GM19025 (cell line): Measurements from ENCODE around the gene BSCL2.
"Not testable (repeated sequence)": the region's sequence is repeated elsewhere in the genome, so short reads cannot be mapped to it uniquely, and the experiment has no call there.

Source experiments
- ATAC-seq: cut with Tn5 transposase; IDR thresholded peaks from one replicate; pipeline ENCODE4 v1.9.1; 2021; ENCODE audit warnings: mild to moderate bottlenecking, low read depth, moderate library complexity; ENCODE audit not compliant: unreplicated experiment

The BSCL2 gene

DNA sequence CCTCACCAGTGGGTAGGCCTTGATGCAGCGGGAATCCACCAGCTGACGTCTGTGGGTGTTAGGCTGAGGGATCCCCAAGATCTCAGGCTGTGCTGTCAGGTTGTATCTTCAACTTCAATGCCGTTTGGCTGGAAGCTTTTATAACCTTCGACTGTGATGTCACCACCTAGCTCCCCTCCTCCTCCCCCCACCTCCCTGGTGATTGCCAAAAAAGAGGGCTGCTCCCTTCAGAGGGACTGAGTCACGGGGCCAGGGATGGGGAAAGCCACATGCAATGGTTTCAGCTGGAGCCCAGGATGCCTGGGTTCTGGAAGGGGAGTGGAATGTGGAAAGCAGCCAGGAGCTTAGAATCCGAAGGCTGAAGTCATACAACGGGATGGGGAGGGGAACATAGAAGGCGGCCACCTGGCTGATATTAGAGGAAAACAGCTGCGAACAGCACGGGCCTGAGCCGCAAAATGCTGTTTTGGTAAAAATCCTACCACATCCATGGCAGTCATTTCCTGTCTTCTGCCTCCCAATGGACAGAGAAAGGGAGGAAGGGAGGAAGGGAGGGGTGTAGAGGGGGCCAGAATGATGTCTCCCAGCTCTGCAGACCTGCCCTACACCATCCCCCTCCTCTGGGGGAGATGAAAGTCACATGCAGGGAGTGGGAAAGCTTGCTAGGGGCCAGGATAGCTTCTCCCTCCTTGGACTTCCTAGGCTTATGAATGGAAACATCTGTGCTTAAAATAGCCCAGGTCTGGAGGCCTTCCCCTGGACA is 17.6 kb downstream of the BSCL2 start, which contains the start of gene LRRN4CL:
Gene LRRN4CL (minus strand): TSS at position 110 of the 763 bp plus-strand sequence. CDS start 1,022 bp downstream, outside the sequence.
- ATAC-seq = no peak

DNA sequence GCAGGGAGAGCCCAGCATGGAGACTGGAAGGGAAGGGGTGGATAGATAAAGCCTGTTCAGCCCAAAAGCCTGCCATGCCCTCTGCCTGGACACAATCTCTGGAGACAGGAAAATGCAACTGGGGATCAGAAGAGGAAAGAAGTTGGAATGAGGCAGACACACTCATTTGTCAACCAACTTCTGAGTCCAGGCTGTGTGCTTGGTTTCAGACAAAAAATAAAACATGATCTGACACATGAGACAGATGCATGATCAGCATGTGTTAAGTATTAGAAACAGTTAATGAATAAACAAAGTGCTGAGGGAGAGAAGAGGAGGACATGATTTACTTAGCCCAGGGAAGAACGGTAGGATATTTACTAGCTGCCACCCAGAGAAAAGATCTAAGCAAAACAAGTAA is 18.7 kb downstream of the BSCL2 start:
- ATAC-seq = no peak

DNA sequence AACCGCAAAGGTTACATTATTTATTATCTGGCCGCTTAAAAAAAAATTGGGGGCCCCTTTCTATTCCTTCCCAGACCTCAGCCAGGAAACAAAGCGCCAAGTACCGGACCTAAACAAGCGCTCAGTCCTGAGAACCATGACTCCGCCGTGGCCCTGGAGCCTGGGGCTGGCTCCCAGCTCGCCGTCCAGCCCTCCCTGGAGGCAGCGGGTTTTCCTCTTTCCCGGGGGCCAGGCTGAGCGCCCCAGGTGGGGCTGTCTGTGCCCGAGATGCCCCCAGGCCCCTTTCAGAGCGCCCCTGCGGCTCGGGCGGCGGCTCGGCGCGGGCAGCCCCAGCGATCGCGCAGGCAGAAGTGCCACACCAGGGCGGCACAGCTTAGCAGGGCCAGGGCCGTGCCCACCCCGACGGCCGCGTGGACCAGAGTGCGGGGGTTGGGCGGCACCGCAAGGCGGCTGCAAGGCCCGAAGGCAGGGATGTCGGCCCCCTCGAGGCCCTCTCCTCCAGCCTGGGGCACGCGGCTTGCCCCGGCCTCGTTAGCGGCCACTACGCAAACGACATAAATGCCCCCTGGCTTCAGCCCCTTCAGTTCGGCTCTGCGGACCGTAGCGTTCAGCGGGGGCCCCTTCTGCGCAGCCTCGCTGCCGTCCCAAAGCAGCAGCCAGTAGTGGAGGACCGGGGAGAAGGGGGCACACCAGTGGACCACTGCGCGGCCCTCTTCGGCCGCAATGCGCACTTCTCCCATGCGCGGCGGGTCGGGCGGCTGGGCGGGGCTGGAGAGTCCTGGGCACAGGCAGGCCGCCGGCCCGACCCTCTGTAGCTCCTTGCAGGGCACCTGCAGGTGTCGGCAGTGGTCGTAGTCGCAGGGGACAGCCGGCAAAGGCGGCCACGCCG is 19.5 kb downstream of the BSCL2 start:
- no peak for ATAC-seq

DNA sequence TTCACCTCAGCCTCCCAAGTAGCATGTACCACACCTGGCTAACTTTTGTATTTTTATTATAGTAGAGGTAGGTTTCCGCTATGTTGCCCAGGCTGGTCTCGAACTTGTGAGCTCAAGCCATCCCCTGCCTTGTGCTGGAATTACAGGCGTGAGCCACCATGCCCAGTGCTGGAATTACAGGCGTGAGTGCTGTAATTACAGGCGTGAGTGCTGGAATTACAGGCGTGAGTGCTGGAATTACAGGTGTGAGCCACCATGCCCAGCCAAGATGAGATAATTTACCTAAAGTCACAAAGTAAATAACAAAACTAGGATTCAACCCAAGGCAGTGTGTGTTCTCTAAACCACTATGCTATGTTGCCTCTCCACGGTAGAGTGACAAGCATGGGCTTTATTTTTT is 24.7 kb downstream of the BSCL2 start:
- ATAC-seq = no peak

DNA sequence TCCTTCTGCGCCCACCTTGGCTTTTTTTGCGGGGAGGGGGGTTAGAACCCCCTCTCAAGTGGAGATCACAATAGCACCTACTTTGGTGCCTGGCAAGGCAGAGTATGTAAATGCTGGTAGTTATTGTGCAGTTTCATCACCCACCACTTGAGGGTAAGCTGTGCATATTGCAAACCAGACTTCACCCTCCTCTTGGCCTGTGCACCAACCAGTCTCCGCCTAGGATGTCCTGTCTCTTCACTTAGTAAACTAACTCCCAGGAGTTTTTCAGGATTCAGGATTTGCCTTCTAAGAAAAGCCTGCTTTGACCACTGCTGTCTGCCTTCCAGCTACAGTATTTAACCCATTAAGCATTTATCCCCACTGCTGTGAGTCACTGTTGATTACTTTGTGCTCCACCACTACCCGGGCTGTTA is 26.4 kb downstream of the BSCL2 start:
- ATAC-seq = no peak

DNA sequence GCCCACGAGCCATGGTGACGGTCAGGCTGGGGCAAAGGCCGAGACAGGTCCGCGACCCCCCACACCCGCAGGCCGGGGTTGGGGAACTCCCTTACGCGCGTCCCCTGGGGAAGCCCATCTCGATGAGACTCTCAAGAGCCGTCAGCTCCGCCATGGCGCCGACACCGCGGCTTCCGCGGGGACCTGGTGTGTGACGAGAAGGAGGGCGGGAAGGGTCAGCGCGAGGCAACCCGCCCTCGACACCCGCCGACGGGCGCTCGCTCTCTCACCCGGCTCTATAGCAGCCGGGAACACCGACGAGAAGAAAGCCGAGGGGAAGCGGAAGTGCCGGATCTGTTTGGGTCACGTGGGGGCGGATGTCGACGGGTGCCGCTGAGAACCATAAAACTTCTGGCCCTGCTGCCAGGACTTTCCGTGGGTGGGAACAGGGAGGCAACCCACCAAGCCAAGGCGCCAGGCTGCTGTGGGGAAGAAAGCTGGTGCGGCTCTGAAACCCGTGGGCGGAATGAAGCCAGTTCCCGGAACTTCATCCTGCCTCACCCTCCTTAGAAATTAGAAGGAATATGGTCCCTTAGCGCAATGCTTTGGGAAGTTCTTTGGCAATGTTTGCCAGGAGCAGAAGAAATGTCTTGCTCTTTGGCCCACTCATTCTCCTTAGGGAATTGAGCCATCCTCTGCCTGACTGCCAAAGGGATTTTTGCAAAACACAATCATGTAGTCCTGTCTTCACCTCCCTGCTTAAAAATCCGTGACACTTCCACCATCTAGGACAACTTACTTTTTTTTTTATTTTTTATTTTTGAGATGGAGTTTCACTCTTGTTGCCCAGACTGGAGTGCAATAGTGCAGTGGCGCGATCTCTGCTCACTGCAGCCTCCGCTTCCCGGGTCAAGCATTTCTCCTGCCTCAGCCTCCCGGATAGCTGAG is 28.2 kb downstream of the BSCL2 start, which contains the start of gene UBXN1:
Gene UBXN1 (minus strand): TSS at position 304 of the 927 bp plus-strand sequence. CDS start 150 bp downstream, at position 154.
- ATAC-seq = peak; percentile 67

DNA sequence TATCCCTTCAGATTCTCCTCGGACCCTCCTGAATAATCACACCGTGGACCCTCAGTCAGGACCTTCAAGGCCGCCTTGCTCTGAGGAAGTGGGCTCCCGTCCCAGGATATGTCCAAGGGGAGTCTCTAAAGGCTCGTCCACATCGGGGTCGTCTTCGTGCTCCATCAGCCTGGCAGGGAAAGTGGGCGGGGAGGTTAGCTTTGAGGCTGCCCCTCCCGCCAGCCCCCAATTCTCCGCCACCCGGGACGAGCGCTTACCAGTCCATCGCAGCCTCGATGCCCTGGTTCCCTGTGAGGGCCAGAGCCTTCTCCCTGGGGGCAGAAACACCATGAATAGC is 28.8 kb downstream of the BSCL2 start:
- ATAC-seq = no peak

DNA sequence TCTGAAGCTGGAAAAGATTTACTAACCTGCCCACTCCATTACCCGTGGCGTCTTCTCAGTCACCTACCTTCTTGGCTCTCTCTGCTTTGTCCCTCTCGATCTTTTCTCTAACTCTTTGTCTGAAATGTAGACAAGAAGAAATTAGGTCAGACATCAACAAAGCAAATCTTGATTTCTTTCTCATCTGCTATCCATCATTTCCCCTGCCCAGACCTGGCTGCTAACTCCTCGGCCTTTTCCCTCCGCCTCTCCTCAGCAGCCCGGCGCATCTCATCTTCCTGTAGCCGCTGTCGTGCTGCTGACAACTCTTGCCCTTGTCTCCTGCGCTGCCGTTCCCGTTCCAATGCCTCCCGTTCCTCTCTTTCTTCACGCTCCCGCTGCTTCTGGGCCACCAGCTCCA is 29.5 kb downstream of the BSCL2 start:
- ATAC-seq = no peak

DNA sequence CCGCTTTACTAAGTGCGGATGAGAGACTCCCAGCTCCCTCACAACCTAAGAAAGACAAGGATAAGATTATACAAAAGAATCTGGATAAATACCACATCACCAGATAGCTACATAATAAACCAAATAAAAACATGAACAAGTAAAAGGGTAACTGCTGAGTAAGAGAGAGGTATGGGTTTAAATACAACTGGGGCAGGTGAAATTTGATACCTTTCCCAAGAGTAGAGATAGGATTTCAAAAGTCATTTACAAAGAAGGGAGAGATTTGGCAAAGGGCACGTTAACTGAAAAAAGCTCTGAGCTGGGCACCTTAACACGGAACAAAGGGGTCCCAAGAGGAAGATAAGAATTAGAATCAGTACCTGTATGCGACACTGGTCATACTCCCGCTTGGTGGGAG is 30.1 kb downstream of the BSCL2 start:
- ATAC-seq = no peak

DNA sequence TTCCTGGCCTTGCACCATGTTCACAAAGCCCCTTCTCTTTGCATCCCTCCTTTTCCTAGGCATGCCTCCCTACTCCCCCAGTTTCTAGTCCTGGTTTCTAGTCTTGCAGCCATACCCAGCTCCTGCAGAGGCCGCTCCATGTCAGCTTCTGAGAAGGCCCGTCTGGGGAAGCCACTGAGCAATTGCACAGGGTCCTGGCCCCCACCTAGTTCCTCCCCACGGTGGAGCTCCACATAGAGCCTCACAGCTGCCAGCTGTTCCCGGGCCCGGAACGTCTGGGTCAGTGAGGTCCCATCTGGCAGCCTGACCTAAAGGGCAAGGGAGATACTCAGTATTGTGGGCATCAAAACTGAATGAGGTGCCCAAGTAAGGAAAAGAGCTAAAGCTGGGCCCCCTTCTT is 30.5 kb downstream of the BSCL2 start:
- no peak for ATAC-seq

DNA sequence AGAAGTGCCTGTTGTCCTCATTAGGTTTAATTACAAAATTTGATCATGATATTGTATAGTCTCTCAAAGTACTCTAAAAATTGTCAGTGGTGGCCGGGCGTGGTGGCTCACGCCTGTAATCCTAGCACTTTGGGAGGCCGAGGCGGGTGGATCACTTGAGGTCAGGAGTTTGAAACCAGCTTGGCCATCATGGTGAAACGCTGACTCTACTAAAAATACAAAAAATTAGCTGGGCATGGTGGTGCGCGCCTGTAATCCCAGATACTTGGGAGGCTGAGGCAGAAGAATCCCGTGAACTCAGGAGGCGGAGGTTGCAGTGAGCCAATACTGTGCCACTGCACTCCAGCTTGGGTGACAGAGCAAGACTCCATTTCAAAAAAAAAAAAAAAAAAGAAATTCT is 31.8 kb downstream of the BSCL2 start:
- not testable (repeated sequence) for ATAC-seq

DNA sequence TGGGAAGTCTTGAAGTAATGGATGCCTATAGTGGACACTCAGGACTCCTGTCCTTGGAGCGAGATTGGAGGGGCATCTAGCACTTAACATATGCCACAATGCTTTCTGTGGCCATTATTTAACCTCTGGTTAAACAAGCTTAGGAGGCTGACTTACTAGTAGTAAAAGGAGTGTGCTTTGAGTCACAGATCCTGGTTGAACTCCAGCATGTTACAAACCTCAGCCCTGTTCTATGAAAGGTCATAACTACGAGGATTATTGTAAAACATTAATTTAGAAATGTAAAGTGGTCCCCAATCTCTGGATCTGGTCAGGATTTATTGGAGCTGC is 34.1 kb downstream of the BSCL2 start:
- ATAC-seq = no peak

DNA sequence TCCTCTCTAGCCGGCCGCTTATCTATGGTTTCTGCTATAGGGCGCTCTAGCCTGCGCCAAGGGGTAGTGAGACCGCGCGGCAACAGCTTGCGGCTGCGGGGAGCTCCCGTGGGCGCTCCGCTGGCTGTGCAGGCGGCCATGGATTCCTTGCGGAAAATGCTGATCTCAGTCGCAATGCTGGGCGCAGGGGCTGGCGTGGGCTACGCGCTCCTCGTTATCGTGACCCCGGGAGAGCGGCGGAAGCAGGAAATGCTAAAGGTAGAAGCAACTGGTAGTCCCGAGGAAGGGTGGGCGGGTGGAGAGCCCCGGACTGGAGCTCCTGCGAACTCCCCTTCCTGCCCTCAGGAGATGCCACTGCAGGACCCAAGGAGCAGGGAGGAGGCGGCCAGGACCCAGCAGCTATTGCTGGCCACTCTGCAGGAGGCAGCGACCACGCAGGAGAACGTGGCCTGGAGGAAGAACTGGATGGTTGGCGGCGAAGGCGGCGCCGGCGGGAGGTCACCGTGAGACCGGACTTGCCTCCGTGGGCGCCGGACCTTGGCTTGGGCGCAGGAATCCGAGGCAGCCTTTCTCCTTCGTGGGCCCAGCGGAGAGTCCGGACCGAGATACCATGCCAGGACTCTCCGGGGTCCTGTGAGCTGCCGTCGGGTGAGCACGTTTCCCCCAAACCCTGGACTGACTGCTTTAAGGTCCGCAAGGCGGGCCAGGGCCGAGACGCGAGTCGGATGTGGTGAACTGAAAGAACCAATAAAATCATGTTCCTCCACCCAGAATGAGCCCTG is 35.4 kb downstream of the BSCL2 start, which contains the start of the genes LBHD1 and UQCC3:
Gene LBHD1 (minus strand): TSS at position 660 of the 782 bp plus-strand sequence. CDS start 2,236 bp downstream, outside the sequence.
Gene UQCC3 (plus strand): TSS at position 66 of the 782 bp plus-strand sequence. CDS start 73 bp downstream, at position 139.
- peak; percentile 55 for ATAC-seq

DNA sequence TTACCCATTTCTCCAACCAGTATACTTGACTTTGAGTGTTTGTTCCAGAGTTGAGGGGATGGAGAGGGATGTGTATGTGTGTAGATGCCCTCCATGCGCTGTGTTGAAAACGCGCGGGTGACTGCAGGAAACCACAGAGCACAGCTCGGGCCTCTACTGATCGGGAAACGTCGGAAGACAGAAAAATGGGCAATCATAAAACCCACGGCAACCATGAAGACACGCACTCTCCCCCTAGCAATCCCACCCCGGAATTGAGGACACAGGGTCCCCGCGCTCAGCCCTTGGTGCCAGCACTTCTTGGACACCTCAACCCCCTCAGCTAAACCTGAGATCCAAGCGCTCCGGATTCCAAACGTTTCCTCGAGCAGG is 36.0 kb downstream of the BSCL2 start:
- no peak for ATAC-seq

DNA sequence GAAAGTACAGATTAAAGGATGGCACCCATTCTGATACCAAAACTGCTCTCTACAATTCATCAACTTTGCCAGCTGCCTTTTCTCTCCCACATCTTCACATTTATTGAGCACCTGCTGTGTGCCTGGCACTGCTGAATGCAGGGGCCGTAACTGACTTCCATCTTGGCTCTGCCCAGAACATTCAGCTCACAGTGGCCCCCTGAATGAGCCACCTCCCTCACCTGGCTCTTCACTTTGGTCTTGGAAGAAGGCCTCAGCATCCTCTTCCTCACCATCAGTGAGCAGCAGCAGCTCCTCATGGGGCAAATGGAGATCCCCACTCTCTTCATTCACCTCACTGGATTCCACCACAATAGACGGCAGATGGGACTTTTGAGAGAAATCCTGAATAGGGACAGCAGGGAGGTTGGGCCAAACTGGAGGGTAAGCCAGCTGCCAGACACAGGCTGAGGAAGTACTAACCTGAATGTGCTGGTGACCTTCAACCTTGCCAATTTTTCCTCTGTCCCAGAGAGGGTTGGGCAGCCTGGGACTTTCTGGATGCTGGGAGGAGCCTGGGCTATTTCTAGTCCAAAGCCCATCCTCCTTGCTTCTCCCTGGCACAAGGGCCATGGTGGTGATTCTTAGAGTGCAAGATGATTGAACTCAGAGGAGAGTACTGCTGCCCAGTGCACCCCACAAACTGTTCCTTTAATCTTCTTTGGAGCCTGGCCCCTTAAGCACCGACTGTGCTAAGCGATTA is 37.6 kb downstream of the BSCL2 start:
- no peak for ATAC-seq

DNA sequence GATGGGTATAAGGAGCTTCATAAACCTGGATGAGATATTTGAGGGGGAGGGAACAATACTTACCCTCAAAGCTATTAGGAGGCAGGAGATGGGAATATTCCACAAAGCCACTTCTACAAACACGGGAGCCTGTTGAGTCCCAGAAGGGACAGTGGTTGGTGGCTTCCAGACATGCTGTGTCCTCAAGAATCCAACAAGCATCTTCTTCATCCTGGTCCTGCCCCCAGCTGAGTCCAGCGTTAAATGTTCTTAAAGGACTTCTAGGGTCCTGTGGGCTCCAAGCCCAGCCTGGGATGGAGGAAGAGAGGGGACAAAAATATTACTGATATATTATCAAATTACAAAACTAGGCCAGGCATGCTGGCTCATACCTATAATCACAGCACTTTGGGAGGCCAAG is 39.8 kb downstream of the BSCL2 start:
- no peak for ATAC-seq

DNA sequence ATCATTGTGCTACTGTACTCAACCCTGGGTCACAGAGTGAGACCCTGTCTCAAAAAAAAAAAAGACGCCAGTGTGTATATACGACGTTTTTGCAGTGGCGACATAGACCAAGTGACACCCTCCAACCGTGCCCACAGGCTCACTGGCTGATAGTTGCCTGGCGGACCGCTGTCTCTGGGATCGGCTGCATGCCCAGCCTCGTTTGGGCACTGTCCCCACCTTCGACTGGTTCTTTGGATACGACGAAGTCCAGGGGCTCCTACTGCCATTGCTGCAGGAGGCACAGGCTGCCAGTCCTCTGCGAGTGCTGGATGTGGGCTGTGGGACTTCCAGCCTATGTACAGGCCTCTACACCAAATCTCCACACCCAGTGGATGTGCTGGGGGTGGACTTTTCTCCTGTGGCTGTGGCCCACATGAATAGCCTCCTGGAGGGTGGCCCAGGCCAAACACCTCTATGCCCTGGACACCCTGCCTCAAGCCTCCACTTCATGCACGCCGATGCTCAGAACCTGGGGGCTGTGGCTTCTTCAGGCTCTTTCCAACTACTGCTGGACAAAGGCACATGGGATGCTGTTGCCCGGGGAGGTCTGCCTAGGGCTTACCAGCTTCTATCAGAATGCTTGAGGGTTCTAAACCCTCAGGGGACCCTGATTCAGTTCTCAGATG is 40.8 kb downstream of the BSCL2 start:
- ATAC-seq = no peak

DNA sequence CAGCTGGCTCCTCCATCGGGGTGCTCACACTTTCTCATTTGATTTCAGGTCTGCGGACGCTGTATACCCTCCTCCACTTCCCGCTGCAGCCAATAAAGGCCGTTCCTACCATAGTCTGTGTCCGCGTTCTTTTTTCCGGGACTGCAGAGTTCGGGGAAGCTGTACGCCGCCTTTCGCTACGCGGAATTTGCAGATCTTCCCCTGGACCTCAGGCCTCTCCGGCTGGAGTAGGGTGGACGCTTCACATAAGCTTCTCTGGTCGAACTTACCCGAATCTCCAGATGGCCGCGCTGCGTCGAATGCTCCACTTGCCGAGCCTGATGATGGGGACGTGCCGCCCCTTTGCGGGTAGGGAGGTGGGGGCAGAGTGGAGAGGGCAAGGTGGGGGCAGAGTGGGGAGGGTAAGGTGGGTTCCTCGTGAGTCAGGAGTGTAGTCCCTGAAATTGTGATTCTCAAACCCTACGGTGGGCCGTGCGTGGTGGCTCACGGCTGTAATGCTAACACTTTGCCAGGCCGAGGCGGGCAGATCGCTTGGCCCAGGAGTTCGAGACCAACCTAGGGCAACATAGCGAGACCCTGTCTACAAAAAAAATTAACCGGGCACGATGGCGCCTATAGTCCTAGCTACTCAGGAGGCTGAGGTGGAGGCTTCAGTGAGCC is 41.5 kb downstream of the BSCL2 start:
- no peak for ATAC-seq
